Epithelial cell of esophagus (primary cell): ENCODE measurements around the gene SMG9.

Experiments used
- DNase-seq: peaks from one replicate; pipeline ENCODE4 v3.0.0; 2010; ENCODE audit warnings: low read depth
- H3K4me3 ChIP-seq: 2 replicates; pipeline ENCODE4 v1.5.1; 2011; ENCODE audit warnings: mild to moderate bottlenecking, low read length, control low read depth
- TF ChIP-seq, protein P1 (sequence below): IDR thresholded peaks from 2 replicates; pipeline ENCODE4 v1.5.1; 2011; ENCODE audit warnings: low read depth, mild to moderate bottlenecking, low read length, control low read depth, inconsistent platforms; ENCODE audit not compliant: insufficient read depth; ENCODE audit errors: missing control alignments

The SMG9 gene

DNA sequence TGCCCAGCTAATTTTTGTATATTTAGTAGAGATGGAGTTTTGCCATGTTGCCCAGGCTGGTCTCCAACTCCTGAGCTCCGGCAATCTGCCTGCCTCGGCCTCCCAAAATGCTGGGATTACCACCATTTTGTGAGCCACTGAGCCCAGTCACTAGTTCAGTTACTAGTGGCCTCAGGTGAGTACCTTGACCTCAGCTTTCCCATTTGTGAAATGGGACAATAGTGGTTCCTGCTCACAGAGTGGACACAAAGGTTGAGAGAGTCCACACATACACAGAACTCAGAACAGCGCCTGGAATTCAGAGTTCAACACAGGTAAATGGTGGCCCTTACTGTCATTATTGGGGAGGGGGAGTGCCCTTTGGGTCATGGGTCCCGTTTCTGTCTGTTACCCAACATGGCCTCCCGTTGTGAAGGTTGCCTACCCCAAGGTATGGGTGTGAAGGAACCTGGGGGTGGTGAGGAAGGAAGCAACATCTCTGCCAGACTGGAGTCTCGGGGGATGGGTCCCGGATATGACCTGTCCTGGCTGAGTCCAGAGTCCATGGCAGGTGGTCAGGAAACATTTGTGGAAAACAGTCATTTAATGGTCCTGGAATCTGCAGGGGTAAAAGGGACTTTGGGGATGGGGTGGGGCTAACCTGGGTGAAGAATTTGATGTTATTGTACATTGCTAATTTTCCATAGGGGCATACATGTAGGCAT is 50.6 kb downstream of the SMG9 start:
- TF ChIP-seq, protein P1, sequence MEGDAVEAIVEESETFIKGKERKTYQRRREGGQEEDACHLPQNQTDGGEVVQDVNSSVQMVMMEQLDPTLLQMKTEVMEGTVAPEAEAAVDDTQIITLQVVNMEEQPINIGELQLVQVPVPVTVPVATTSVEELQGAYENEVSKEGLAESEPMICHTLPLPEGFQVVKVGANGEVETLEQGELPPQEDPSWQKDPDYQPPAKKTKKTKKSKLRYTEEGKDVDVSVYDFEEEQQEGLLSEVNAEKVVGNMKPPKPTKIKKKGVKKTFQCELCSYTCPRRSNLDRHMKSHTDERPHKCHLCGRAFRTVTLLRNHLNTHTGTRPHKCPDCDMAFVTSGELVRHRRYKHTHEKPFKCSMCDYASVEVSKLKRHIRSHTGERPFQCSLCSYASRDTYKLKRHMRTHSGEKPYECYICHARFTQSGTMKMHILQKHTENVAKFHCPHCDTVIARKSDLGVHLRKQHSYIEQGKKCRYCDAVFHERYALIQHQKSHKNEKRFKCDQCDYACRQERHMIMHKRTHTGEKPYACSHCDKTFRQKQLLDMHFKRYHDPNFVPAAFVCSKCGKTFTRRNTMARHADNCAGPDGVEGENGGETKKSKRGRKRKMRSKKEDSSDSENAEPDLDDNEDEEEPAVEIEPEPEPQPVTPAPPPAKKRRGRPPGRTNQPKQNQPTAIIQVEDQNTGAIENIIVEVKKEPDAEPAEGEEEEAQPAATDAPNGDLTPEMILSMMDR, result no peak
- no peak overlapping the region for H3K4me3 ChIP-seq
- no peak for DNase-seq

DNA sequence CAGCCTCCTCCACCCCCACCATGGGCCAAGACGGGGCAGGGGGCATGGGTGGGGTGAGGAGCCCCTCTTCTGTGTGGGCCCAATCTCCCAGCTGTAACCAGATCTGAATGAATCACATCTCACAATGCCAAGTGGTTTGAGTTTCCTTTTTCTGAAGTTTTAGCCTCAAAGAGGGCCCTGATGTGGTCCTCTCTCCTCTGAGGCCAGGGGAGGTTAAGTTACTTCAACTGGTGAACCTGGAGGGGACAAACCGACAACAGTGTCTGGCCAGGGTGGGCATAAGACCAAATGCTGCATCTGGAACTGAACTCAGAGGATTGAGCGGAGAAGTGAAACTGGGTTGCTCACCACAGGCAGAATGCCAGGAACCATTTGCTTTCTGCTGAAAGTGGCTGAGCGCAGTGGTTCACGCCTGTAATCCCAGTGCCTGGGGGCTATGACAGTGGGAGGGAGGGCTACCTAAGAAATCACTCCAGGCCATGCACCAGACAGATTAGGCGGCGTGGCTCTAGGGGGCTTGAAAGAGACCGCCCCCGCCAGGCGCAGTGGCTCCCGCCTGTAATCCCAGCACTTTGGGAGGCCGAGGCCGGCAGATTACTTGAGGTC is 54.3 kb downstream of the SMG9 start:
- H3K4me3 ChIP-seq, result no peak overlapping the region
- peak; percentile 76 for DNase-seq

DNA sequence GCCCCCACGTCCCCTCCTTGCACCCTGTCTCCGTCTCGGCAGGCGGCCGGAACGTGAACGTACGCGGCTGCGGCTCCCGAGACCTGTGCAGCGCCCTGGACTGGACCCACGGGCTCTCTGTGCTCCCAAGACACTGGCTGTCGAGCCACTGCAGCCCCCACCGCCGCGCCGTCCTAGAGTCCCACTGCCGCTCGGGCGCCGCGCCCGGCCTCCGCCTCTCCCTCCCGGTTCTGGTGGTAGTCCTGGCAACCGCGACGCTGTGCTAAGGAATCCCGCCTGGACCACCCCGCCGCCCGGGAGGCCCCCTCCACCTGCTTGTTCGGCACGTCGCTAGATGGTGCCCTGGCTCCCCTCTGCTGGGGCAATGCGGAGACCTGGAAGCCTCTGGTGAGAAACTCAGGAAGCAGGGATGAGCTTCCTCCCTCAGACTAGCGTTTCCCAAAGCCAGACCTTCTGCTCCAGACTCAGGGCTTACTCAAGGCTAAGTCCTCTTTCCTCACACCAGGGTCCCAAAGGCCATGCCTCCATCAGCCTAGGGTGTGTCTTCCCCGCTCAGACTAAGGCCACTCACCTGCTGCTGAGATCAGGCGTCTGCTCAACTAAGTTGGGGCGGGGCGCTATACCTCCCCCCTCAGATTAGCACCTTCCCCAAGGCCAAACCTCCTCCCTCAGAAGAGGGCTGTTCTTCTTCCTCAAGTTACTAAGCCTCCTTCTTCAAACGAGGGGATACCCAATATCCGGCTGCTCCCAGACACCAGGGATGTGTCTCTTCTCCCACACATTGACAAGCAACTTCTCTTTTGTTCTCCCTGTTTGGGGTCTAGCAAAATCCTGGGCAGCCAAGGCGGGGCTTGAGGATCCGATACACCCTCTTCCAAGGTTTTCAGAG is 55.0 kb downstream of the SMG9 start:
- no peak for DNase-seq
- no peak overlapping the region for H3K4me3 ChIP-seq
- TF ChIP-seq, protein P1, result no peak

More for the DNA sequence above, 54.3 kb downstream of the SMG9 start:
- TF ChIP-seq, protein P1, result no peak

DNA sequence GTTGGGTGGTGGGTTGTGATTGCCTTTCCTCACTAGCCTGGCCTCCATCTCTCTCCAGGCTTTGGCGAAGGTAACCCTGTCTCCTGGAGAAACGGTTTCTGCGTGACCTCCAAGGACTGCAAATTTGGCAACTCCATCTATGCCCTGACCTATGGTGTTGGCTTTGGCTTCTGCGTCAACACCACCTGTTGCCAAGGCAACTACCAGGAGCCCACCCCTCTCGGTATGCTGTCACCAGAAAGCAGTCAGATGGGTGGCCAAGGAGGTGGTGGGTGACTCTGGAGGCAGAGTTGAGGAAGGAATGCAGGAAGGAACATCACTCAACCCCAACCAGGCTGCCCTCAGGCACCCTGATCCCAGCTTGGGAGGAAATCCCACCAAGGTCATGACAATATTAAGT is 57.5 kb downstream of the SMG9 start:
- no peak for DNase-seq
- no peak overlapping the region for H3K4me3 ChIP-seq
- TF ChIP-seq, protein P1, result no peak

DNA sequence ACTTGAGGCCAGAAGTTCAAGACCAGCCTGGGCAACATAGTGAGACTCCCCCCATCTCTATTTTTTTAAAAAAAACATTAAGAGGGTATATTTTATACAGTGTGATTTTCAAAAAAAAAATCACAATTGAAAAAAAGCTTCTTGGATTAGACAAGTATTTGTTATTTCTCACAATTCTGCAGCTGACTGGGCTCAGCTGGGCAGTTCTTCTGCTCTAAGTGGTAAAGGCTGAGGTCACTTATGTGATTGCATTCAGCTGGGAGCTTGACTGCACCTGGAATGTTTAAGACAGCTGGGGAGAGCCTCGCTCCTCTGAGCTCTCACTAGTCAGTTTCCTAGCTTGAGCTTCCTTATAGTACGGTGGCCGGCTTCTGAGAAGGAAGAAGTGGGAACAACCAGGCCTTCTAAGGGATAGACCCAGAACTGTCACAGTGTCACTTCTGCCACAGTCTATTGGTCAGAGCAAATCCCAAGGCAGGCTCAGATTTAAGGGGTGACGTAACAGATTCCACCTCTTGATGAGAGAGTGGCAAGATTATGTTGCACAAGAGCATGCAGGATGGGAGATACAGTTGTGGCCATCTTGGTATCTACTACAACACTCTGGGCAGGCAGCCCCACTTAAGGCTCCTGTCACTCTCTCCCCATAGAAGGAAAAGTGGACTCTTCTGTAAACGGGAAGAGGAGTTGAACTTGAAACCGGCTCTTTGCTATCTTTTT is 58.6 kb downstream of the SMG9 start:
- no peak for DNase-seq
- no peak overlapping the region for H3K4me3 ChIP-seq
- TF ChIP-seq, protein P1, result no peak

DNA sequence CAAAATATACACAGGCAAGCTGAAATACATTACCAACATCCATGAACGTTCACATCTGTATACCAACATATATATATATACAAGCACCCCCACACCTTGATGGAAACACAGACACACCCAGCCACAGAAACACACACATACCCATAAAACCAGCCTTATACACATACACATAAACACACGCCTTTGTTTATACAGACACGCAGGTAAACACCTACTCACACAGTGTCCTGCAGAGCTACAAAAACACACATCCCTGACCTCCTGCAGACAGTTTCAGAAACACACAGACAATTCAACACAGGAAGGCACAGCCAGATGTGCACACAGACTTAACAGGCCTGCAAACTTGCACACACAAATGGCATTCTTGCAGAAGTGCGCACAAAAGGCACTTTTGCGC is 60.2 kb downstream of the SMG9 start:
- DNase-seq, result no peak
- no peak overlapping the region for H3K4me3 ChIP-seq
- TF ChIP-seq, protein P1, result no peak
